Mucosa of gallbladder (tissue), 1 donor: Measurements from ENCODE around the gene TSR3. TPM values are rescaled to one million over a fixed set of nuclear protein-coding genes. Genes with fewer than 3 reads are reported as not detected.
A peak's percentile ranks its signal among the peaks of the same experiment; 100 is the strongest.

Source experiments
- DNase-seq: peaks from one replicate; pipeline ENCODE4 v3.0.0-alpha.2; 2020; ENCODE audit warnings: low spot score
- total RNA-seq: library from RNA; stranded (reverse); gene quantifications from one replicate; pipeline ENCODE4 v1.2.1, GENCODE V29; 2021
- donor health status: DM: no; HTN: no; CAD: no.

TSR3 gene
- total RNA-seq, 1 donor from 2014 or later: 51.2 TPM

DNA sequence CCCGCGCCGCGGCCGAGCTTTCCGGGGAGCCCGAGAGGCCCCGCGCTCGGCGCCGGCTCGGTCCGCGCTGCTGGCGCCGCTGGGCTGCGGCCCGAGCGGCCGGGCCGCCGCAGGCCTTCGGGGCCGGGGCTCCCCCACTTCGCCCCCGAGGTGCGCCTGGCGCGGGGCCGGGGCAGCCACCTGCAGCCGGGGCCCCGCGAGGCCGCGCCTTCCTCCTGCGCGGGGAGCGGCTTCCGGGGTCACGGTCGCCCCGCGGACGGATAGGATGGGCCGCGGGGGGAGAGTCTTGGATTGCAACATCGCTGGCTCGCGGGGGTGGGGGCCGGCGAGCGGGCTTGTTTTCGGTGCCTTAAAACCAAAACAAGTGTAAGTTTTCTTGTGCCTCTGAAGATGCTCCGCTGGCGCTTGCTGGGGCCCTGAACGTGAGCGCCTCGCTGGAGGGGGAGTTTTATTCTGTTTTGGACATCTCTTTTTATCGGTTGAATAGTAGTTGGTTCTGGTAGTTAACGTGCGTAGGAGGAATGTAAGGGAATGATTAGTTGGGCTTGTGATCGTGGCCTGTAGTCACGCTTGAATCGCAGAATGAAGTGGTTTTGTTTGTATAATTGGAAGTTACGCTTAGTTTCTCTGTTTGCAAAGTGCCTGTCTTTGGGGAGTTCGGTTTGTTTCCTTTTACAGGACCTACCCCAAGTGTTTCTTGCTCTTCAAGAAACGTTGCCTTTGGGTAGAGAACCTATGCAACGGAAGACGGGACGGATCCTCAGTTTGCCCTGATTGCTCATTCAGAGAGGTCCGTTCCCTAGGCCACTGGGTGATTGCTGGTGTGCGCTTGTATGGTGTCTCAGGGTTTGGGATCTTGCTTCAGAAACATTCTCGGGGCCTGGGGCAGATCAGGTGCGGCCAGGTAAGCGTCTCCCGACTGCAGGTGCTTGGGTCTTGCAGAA, 41.5 kb downstream of the TSR3 start:
- DNase-seq: peak; percentile 44

DNA sequence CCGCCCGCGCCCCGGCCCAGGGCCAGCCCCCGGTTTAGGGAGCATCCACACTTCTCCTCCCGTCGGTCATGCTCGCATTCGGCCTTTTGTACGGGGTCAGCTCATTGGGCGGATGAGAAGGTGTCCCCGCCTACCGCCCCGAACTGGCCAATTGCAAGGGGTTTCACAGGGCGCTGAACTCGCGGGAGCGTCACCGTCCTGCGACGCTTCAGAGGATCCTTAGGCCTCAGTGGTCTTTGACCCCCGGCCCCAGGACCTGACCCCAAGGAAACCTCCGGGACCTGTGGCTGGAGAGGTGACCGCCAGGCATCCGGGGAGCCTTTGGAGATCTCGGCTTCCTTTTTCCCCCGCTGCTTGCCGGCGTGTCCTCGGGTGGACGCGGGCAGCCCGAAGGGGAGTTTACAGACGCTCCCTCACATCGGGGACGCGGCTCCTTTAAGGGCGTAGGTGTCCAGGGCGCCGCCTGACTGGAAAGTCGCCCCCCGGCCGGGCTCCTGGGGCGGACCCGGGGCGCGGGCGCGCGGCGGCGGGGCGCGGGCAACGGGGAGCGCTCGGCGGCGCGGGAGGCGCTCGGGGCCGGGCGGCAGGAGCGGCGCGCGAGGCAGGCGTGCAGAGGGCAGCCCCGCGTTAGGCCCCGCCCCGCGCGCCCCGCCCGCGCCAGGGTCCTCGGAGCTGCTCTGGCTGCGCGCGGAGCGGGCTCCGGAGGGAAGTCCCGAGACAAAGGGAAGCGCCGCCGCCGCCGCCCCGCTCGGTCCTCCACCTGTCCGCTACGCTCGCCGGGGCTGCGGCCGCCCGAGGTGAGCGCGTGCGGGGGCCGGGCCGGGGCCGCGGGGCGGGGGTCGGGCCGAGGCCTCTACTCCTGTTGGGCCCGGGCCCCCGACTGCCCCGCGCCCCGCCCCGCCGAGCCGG, 42.4 kb downstream of the TSR3 start, which contains the start of gene UBE2I:
UBE2I (plus strand) TSS at position 660 of the 909 bp plus-strand sequence. CDS start 4,395 bp downstream, outside the sequence.
- DNase-seq: peak; percentile 98

DNA sequence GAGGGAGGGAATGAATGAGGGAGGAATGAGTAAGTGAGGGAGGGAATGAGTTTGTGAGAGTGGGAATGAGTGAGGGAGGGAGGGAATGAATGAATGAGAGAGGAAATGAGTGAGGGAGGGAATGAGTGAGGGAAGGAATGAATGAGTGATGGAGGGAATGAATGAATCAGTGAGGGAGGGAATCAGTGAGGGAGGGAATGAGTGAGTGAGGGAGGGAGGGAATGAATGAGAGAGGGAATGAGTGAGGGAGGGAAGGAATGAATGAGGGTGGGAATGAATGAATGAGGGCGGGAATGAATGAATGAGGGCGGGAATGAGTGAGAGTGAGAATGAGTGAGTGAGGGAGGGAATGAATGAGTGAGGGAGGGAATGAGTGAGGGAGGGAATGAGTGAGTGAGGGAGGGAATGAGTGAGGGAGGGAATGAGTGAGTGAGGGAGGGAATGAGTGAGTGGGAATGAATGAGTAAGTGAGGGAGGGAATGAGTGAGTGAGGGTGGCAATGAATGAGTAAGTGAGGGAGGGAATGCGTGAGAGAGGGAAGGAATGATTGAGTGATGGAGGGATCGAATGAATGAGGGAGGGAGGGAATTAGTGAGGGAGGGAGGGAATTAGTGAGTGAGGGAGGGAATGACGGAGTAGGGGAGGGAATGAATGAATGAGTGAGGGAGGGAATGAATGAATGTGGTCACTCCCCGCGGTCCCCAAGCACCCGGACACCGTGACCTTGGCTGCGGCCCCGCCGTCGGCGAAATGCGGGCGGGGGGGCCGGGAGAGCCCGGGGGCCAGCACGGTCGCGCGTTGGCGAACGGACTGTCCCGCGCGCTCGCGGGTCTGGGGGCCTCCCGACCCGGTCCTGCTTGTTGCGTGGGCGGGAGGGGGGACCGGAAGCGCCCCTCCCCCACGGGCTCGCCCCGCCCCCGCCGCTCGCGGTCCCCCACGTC, 43.4 kb downstream of the TSR3 start:
- no peak for DNase-seq

DNA sequence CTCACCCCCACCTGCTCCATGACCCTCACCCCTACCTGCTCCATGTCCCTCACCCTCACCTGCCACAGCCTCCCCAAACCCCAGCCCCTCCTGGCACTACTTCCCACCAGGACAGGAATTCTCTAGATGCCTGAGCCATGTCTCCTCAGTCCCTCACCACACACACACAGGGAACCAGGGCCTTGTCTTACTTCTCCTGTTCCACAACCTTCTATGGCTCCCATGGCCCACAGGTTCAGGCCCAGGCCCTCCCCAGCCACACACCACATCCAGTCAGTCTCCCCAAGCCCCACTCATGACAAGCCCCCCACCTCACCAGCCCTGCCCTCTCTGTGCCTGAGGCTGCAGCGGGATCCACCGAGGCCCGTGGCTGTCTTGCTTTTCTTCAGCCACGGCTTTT, 45.3 kb downstream of the TSR3 start:
- no peak for DNase-seq

DNA sequence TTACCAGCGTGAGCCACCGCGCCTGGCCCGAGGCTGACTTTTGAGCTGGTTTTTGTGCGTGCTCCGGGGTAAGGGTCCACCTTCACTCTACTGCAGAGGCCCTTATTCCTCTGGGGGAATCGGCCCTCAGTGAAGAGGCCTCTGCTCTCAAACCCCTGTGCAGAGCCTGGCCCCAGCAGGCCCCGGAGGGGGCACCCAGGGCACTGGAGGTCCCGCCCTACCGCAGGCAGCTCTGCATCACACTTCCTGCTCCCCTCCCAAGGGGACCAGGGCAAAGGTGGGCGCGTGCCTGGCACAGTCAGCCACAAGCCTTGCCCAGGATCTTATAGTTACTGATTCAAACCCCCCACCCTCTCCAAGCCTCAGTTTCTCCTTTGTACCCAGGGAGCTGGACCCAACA, 45.9 kb downstream of the TSR3 start:
- no peak for DNase-seq

DNA sequence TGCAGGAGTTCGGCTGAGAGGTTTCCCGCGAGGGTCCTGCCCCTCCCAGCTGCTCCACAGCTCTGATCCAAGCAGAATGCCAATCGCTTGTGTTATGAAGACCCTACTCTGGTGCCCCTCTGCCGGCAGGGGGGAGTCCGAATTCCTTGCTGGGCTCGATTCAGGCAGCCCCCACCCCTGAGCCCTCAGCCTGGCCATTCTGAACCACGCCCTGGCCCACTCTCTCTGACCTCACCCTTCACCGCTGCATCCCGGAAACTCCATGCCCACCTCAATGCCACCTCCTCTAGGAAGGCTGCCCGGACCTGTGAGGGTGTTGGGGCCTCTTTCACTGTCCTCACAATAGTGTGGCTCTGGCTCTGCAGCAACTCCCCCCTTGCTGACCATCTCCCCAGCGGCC, 50.1 kb downstream of the TSR3 start:
- DNase-seq: no peak

DNA sequence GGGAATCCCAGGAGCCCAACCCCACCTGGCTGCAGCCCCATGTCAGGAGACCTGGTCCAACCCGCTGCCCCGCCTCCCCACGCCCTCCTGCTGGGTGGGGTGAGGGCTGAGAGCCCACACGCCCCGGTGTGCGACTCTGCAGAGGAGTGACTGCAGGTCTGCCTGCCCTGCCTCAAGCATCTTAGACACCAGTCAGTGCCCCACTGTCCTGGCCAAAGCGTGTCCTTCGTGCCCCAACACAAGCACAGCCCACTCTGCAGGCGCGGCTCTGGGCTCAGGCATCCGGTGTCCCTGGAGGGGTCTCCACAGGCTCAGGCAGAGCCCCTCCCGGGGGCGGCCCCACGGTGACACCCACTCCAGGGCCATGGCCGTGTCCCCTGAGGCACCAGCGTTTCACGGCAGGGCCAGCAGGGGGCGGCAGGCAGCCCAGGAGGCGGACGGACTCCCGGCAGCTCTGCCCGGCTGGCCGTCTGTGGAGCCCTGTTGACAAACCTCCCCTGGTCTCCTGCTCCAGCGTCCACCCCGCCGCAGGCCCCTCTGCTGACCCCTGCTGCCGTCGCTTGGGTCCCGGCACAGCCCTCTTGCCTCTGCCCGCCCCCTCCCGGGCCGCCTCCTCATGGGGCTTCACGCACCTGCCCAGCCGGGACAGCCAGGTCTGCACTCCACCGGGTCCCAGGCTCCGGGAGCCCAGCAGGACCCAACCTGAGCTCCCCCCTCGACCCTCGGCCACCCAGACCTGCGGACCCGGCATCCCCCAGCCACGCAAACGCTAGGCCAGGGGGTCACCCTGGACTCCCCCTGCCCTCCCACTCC, 50.8 kb downstream of the TSR3 start:
- peak; percentile 56 for DNase-seq

DNA sequence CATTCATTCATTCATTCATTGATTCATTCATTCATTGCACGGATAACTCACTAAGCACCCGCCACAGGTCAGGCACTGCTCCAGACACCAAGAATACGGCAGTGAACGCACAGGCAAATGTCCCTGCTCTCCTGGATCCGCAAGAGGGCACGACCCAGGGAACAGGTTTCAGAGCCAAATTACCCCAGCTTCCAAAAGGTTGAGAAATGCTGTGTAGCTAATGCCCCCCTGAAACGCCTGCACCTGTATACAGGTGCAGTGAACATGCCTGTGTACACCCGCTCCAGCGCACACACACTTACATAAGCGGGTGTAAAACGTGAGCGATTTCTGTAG, 51.8 kb downstream of the TSR3 start:
- DNase-seq: no peak

Other genes starting within 250 kb of the TSR3 start
- gene CACNA1H, start 198.8 kb downstream of the TSR3 start, total RNA-seq: 133 TPM
- 1.6 TPM for gene TPSG1, start 126.6 kb downstream of the TSR3 start, total RNA-seq
- 215 TPM for gene TPSB2, start 121.7 kb downstream of the TSR3 start, total RNA-seq
- gene TPSAB1, start 111.2 kb downstream of the TSR3 start, total RNA-seq: 139 TPM
- 0.69 TPM for gene TPSD1, start 95.8 kb downstream of the TSR3 start, total RNA-seq
- 100 TPM for gene UBE2I, start 42.2 kb downstream of the TSR3 start, total RNA-seq
- gene BAIAP3, start 18.2 kb downstream of the TSR3 start, total RNA-seq: 2.6 TPM
- gene GNPTG, start 53 bp upstream of the TSR3 start, total RNA-seq: 86.6 TPM
- gene UNKL, start 62.8 kb upstream of the TSR3 start, total RNA-seq: 32.6 TPM
- 8.7 TPM for gene UQCC4, start 68.9 kb upstream of the TSR3 start, total RNA-seq
- gene PERCC1, start 79.2 kb upstream of the TSR3 start, total RNA-seq: not detected
- gene CCDC154, start 92.7 kb upstream of the TSR3 start, total RNA-seq: 3.6 TPM
- gene CLCN7, start 123.2 kb upstream of the TSR3 start, total RNA-seq: 111 TPM
- 0.14 TPM for gene PTX4, start 137.1 kb upstream of the TSR3 start, total RNA-seq
- 49.8 TPM for gene TELO2, start 141.5 kb upstream of the TSR3 start, total RNA-seq
- 23.1 TPM for gene TMEM204, start 181.8 kb upstream of the TSR3 start, total RNA-seq